GM12878 (cell line): ENCODE data around the gene LRRC23. TPM values are rescaled to one million over a fixed set of nuclear protein-coding genes. Genes with fewer than 3 reads are reported as not detected.
A peak's percentile ranks its signal among the peaks of the same experiment; 100 is the strongest.

Source experiments
- ATAC-seq: fragments of 200-7000 bp; cut with Tn5 transposase; 3 replicates; pipeline ENCODE4 v1.9.1; 2020; ENCODE audit warnings: mild to moderate bottlenecking, moderate library complexity
- BruUV-seq: library from RNA; stranded (reverse); fragments of 400-500 nt; replicated peaks from 2 replicates; lab custom pipeline; 2021; lab: Mats Ljungman, UMichigan
- CTCF ChIA-PET: fragments of 300-600 bp; sonication (Branson Sonifier 250); formaldehyde crosslinking; extraction: SDS; loops from one replicate; lab custom pipeline; 2021; ENCODE audit warnings: inconsistent platforms; lab: Yijun Ruan, JAX
- POLR2A ChIA-PET: fragments of 350-600 bp; formaldehyde crosslinking; extraction: SDS; loops from one replicate; lab custom pipeline; 2021; ENCODE audit warnings: inconsistent platforms; lab: Charles Lee
- RAD21 ChIA-PET: fragments of 300-600 bp; sonication (Branson Sonifier 250); formaldehyde crosslinking; loops from one replicate; lab custom pipeline; 2023; ENCODE audit warnings: antibody characterized with exemption; ENCODE audit not compliant: unreplicated experiment; lab: Charles Lee
- SMC1A ChIA-PET: fragments of 300-600 bp; sonication (Branson Sonifier 250); formaldehyde crosslinking; loops from one replicate; lab custom pipeline; 2023; ENCODE audit not compliant: unreplicated experiment, uncharacterized antibody; lab: Charles Lee
- DNase-seq: peaks from one replicate; pipeline ENCODE4 v3.0.0-alpha.2; 2011; ENCODE audit warnings: low read depth, low spot score
- FAIRE-seq: peaks from 3 replicates; lab custom pipeline; 2011; peaks lifted over from hg19 to GRCh38; lab: Jason Lieb, UNC
- H2AFZ ChIP-seq: 2 replicates; pipeline ENCODE4 v1.6.0; 2011; ENCODE audit warnings: low read depth, low read length, control low read depth; ENCODE audit not compliant: control insufficient read depth
- H3K27ac ChIP-seq: 2 replicates; pipeline ENCODE4 v1.5.1; 2011; ENCODE audit warnings: control low read depth; ENCODE audit not compliant: control insufficient read depth, insufficient read depth
- H3K27me3 ChIP-seq, 2 experiments: replicated peaks in 1 of 2; 2 replicates each; pipeline versions ENCODE4 v1.6.0 to v1.6.1; 2011; ENCODE audit warnings: low read length in 1 of 2; ENCODE audit not compliant: control insufficient read depth in 2 of 2, insufficient read depth in 2 of 2
- H3K36me3 ChIP-seq, 2 experiments: 2 replicates each; pipeline ENCODE4 v1.5.1; 2011; ENCODE audit warnings: low read length in 1 of 2; ENCODE audit not compliant: control insufficient read depth in 2 of 2, insufficient read depth in 2 of 2
- H3K4me1 ChIP-seq: 2 replicates; pipeline ENCODE4 v1.6.1; 2011; ENCODE audit warnings: mild to moderate bottlenecking, low read length, moderate library complexity, mixed read lengths; ENCODE audit not compliant: control insufficient read depth, insufficient read depth
- H3K4me2 ChIP-seq: 2 replicates; pipeline ENCODE4 v1.6.0; 2011; ENCODE audit warnings: control low read depth; ENCODE audit not compliant: control insufficient read depth, insufficient read depth
- H3K4me3 ChIP-seq: fragments of 200-600 bp; sonication (generic); 2 replicates; pipeline ENCODE4 v1.5.1; 2016
- H3K79me2 ChIP-seq: 2 replicates; pipeline ENCODE4 v1.6.0; 2011; ENCODE audit warnings: low read length; ENCODE audit not compliant: control insufficient read depth, insufficient read depth
- H3K9ac ChIP-seq: 2 replicates; pipeline ENCODE4 v1.8.0; 2011; ENCODE audit warnings: low read length, control low read depth, mixed read lengths; ENCODE audit not compliant: control insufficient read depth, insufficient read depth
- H3K9me3 ChIP-seq: replicated peaks from 3 replicates; pipeline ENCODE4 v1.5.1; 2011; ENCODE audit warnings: mild to moderate bottlenecking, low read length; ENCODE audit not compliant: control insufficient read depth, insufficient read depth
- H4K20me1 ChIP-seq: 2 replicates; pipeline ENCODE4 v1.6.0; 2011; ENCODE audit not compliant: control insufficient read depth, insufficient read depth
- BHLHE40 ChIP-seq, 2 experiments: fragments of 450-650 bp in 1 of 2; IDR thresholded peaks; 2 replicates each; pipeline ENCODE4 v1.6.1; 2011 to 2017; ENCODE audit warnings: low read depth in 2 of 2, borderline replicate concordance in 1 of 2, improper control_type of control experiment in 1 of 2, low read length in 1 of 2, mild to moderate bottlenecking in 1 of 2
- CBX5 ChIP-seq: sonication (generic); IDR thresholded peaks from 2 replicates; pipeline ENCODE4 v1.6.1; 2016; ENCODE audit warnings: low read depth, moderate library complexity, mild to moderate bottlenecking, inconsistent platforms
- EED ChIP-seq: sonication (generic); IDR thresholded peaks from 2 replicates; pipeline ENCODE4 v1.6.1; 2016; ENCODE audit warnings: antibody characterized with exemption, low read depth
- ETV6 ChIP-seq, 2 experiments: fragments of 450-650 bp in 1 of 2; IDR thresholded peaks in 1 of 2; conservative IDR thresholded peaks in 1 of 2; 2 replicates each; pipeline ENCODE4 v1.6.1; 2014; ENCODE audit warnings: antibody characterized with exemption in 1 of 2, borderline replicate concordance in 1 of 2, low read depth in 1 of 2, mild to moderate bottlenecking in 1 of 2, moderate library complexity in 1 of 2
- FOS ChIP-seq: IDR thresholded peaks from 3 replicates; pipeline ENCODE4 v1.6.1; 2011; ENCODE audit warnings: borderline replicate concordance; ENCODE audit not compliant: insufficient read length; ENCODE audit errors: extremely low read depth
- FOXM1 ChIP-seq: IDR thresholded peaks from 2 replicates; pipeline ENCODE4 v1.6.1; 2012; ENCODE audit warnings: low read depth, mild to moderate bottlenecking, inconsistent platforms, low read length, moderate library complexity
- HDAC2 ChIP-seq: fragments of 200-600 bp; sonication (generic); IDR thresholded peaks from 2 replicates; pipeline ENCODE4 v1.6.1; 2017
- MTA2 ChIP-seq: fragments of 450-650 bp; IDR thresholded peaks from 2 replicates; pipeline ENCODE4 v1.6.1; 2016; ENCODE audit warnings: low read depth, mild to moderate bottlenecking, moderate library complexity
- NR2C1 ChIP-seq: fragments of 450-650 bp; IDR thresholded peaks from 2 replicates; pipeline ENCODE4 v1.6.1; 2017; ENCODE audit warnings: antibody characterized with exemption, mild to moderate bottlenecking, moderate library complexity
- PML ChIP-seq: IDR thresholded peaks from 2 replicates; pipeline ENCODE4 v1.6.1; 2012; ENCODE audit warnings: low read length, inconsistent platforms
- POLR2A ChIP-seq: IDR thresholded peaks from 2 replicates; pipeline ENCODE4 v1.6.1; 2011; ENCODE audit warnings: low read depth, mild to moderate bottlenecking, low read length
- POU2F2 ChIP-seq: IDR thresholded peaks from 3 replicates; pipeline ENCODE4 v1.6.1; 2011; ENCODE audit warnings: low read depth, mild to moderate bottlenecking, low read length, borderline replicate concordance
- RFX5 ChIP-seq: IDR thresholded peaks from 2 replicates; pipeline ENCODE4 v1.6.1; 2011; ENCODE audit warnings: low read depth, low read length, improper control_type of control experiment
- RUNX3 ChIP-seq: IDR thresholded peaks from 2 replicates; pipeline ENCODE4 v1.6.1; 2012; ENCODE audit warnings: low read length, inconsistent platforms
- SIN3A ChIP-seq: IDR thresholded peaks from 2 replicates; pipeline ENCODE4 v1.6.1; 2012; ENCODE audit warnings: low read depth, low read length, improper control_type of control experiment
- SIX5 ChIP-seq: IDR thresholded peaks from 2 replicates; pipeline ENCODE4 v1.6.1; 2011; ENCODE audit warnings: mild to moderate bottlenecking, low read depth, low read length, moderate library complexity; ENCODE audit not compliant: severe bottlenecking
- SP1 ChIP-seq: IDR thresholded peaks from one replicate; pipeline ENCODE4 v1.6.1; 2011; ENCODE audit warnings: low read depth, low read length
- SUPT20H ChIP-seq: IDR thresholded peaks from 2 replicates; pipeline ENCODE4 v1.6.1; 2011; ENCODE audit warnings: low read depth, mild to moderate bottlenecking, low read length, moderate library complexity, borderline replicate concordance; ENCODE audit not compliant: control insufficient read depth
- TAF1 ChIP-seq: IDR thresholded peaks from 2 replicates; pipeline ENCODE4 v1.6.1; 2011; ENCODE audit warnings: mild to moderate bottlenecking, low read depth, low read length, borderline replicate concordance
- TBL1XR1 ChIP-seq: IDR thresholded peaks from 2 replicates; pipeline ENCODE4 v1.6.1; 2012; ENCODE audit warnings: low read depth, low read length, improper control_type of control experiment
- ZNF274 ChIP-seq: IDR thresholded peaks from one replicate; pipeline ENCODE4 v1.8.0; 2011; ENCODE audit not compliant: insufficient read length, insufficient read depth
- WGBS: methylation state at CpG from one replicate; pipeline ENCODE4 v1.1.6; 2016; ENCODE audit warnings: low lambda C conversion rate; ENCODE audit not compliant: insufficient replicate concordance, insufficient coverage; ENCODE audit errors: missing lambda C conversion rate; 5-methylcytosine and 5-hydroxymethylcytosine counted together
- in situ Hi-C: fragments of 300-500 bp; cut with MboI; formaldehyde crosslinking; loops from 9 replicates; pipeline ENCODE4 v1.14.3; 2018; ENCODE audit warnings: mixed read lengths
- intact Hi-C: fragments of 100-400 bp; cut with micrococcal nuclease; formaldehyde crosslinking; loops from one replicate; pipeline ENCODE4 v1.14.2; 2022; ENCODE audit not compliant: unreplicated experiment
- polyA plus RNA-seq, 11 experiments: library from polyadenylated mRNA; depleted of rRNA in 4 of 11; unstranded in 6 of 11; stranded (reverse) in 5 of 11; fragments of >200 nt; fragmentation: Nextera tagmentation in 4 of 11; fragmentation: Illumina TruSeq in 1 of 11; extraction: Ambion mirVana in 4 of 11; extraction: Trizol in 1 of 11; gene quantifications; 1 replicate in 1 of 11; 2 replicates in 10 of 11; pipeline versions ENCODE4 v1.2.1 to v1.2.3, GENCODE V29; 2011 to 2016; ENCODE audit warnings: inconsistent platforms in 2 of 11, missing spikeins in 2 of 11, low read depth in 1 of 11
- total RNA-seq, 4 experiments: library from RNA; depleted of rRNA in 3 of 4; stranded (reverse); fragments of >200 nt in 3 of 4; fragmentation: Illumina TruSeq in 1 of 4; extraction: Trizol in 1 of 4; gene quantifications; 2 replicates each; pipeline versions ENCODE4 v1.2.1 to v1.2.3, GENCODE V29; 2013 to 2021
- TF ChIP-seq, protein P1 (sequence below): fragments of 450-650 bp; IDR thresholded peaks from 2 replicates; pipeline ENCODE4 v1.6.1; 2016; ENCODE audit warnings: mild to moderate bottlenecking, moderate library complexity, borderline replicate concordance

Gene LRRC23
- total and polyA plus RNA-seq, 10 of the 15 experiments (the other 5 are each of a cell fraction or from before 2014, with no cell fraction given) = 1.4 to 6.9 (median 3.4) TPM

GRCh38 chr12:6928703-6929407 is 24.2 kb downstream of the LRRC23 start:
- intact Hi-C loops = no loop called here
- in situ Hi-C loops = no loop called here
- BruUV-seq = TSS peak; percentile 42
- Histone ChIP-seq H4K20me1 (no peaks in the 10 kb centered on the region), H3K36me3 (no peaks in the 10 kb centered on the region; a peak in 1 of 4 replicates), H3K9me3 (no peaks in the 10 kb centered on the region), H3K27me3 (no peaks in the 10 kb centered on the region), H3K4me3 (peak overlapping the region; percentile 95), H3K27ac (peak overlapping the region; percentile 75), H3K4me1 (peaks cover 24% of the 10 kb centered on the region), H3K79me2 (peaks cover 41% of the 10 kb centered on the region), H2AFZ (no peak overlapping the region), H3K9ac (peak overlapping the region; percentile 79), H3K4me2 (peak overlapping the region; percentile 95)
- DNase-seq (no peak), ATAC-seq (peak; percentile 7; the same call in 1 of the 3 replicates), FAIRE-seq (no peak)
- ChIA-PET POLR2A (interaction anchor here (0.6 to 1.8 kb wide), 5 partner anchors 9 to 89 kb away, joined by 3 to 8 read pairs (median 4); partner anchors contain the start of gene LPCAT3), RAD21 (interaction anchor here (0.7 to 1.5 kb wide), 7 partner anchors 15 to 239 kb away, joined by 3 to 5 read pairs (median 3); partner anchors contain the start of genes C12orf57, CDCA3, LPCAT3 and RNU7-1), CTCF (interaction anchor here (1.0 to 2.2 kb wide), 8 partner anchors 9 to 183 kb away, joined by 3 to 9 read pairs (median 4); partner anchors contain the start of genes C12orf57, C1RL and RNU7-1), SMC1A (interaction anchor here (1.3 to 1.8 kb wide), 2 partner anchors 9 to 15 kb away, joined by 4 to 5 read pairs; partner anchors contain the start of genes C12orf57 and RNU7-1)
- 41% methylated on average over 19 of the region's 19 CpGs for WGBS
- TF ChIP-seq FOXM1 = no peak
- no peak for TF ChIP-seq PML
- TF ChIP-seq SUPT20H = no peak
- no peak for TF ChIP-seq MTA2
- TF ChIP-seq ZNF274 = no peak
- no peak for TF ChIP-seq TBL1XR1
- no peak for TF ChIP-seq BHLHE40 (IDR thresholded peaks at IDR 0.05; ENCODE audit: borderline replicate concordance in 1 of 2, low read depth in 2 of 2, low read length in 1 of 2)
- no peak for TF ChIP-seq TAF1
- no peak for TF ChIP-seq SIN3A
- TF ChIP-seq FOS = no peak
- no peak for TF ChIP-seq CBX5
- no peak for TF ChIP-seq NR2C1
- no peak for TF ChIP-seq RUNX3
- no peak for TF ChIP-seq POU2F2
- TF ChIP-seq RFX5 = no peak
- no peak for TF ChIP-seq HDAC2
- TF ChIP-seq, protein P1, sequence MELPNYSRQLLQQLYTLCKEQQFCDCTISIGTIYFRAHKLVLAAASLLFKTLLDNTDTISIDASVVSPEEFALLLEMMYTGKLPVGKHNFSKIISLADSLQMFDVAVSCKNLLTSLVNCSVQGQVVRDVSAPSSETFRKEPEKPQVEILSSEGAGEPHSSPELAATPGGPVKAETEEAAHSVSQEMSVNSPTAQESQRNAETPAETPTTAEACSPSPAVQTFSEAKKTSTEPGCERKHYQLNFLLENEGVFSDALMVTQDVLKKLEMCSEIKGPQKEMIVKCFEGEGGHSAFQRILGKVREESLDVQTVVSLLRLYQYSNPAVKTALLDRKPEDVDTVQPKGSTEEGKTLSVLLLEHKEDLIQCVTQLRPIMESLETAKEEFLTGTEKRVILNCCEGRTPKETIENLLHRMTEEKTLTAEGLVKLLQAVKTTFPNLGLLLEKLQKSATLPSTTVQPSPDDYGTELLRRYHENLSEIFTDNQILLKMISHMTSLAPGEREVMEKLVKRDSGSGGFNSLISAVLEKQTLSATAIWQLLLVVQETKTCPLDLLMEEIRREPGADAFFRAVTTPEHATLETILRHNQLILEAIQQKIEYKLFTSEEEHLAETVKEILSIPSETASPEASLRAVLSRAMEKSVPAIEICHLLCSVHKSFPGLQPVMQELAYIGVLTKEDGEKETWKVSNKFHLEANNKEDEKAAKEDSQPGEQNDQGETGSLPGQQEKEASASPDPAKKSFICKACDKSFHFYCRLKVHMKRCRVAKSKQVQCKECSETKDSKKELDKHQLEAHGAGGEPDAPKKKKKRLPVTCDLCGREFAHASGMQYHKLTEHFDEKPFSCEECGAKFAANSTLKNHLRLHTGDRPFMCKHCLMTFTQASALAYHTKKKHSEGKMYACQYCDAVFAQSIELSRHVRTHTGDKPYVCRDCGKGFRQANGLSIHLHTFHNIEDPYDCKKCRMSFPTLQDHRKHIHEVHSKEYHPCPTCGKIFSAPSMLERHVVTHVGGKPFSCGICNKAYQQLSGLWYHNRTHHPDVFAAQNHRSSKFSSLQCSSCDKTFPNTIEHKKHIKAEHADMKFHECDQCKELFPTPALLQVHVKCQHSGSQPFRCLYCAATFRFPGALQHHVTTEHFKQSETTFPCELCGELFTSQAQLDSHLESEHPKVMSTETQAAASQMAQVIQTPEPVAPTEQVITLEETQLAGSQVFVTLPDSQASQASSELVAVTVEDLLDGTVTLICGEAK = no peak
- TF ChIP-seq EED = peak; percentile 57
- TF ChIP-seq POLR2A = peak; percentile 3; the same call in 1 of the 2 replicates
- TF ChIP-seq SP1 = no peak
- no peak for TF ChIP-seq SIX5
- TF ChIP-seq ETV6 (conservative IDR thresholded peaks at IDR 0.05 in 1 of 2, IDR thresholded peaks at IDR 0.05 in 1 of 2; ENCODE audit: borderline replicate concordance in 1 of 2, low read depth in 1 of 2) = no peak
